Activated CD8-positive, alpha-beta memory T cell treated with anti-CD3 and anti-CD28 coated beads, Interleukin-2, amount 50 U/mL, for 4 hours (primary cell): ENCODE results near the gene SLC24A3.
"Not testable (repeated sequence)": the region's sequence is repeated elsewhere in the genome, so short reads cannot be mapped to it uniquely, and the experiment has no call there.

Source experiments
- DNase-seq: peaks from one replicate; pipeline ENCODE4 v3.0.0-alpha.2; 2020

SLC24A3 gene

DNA sequence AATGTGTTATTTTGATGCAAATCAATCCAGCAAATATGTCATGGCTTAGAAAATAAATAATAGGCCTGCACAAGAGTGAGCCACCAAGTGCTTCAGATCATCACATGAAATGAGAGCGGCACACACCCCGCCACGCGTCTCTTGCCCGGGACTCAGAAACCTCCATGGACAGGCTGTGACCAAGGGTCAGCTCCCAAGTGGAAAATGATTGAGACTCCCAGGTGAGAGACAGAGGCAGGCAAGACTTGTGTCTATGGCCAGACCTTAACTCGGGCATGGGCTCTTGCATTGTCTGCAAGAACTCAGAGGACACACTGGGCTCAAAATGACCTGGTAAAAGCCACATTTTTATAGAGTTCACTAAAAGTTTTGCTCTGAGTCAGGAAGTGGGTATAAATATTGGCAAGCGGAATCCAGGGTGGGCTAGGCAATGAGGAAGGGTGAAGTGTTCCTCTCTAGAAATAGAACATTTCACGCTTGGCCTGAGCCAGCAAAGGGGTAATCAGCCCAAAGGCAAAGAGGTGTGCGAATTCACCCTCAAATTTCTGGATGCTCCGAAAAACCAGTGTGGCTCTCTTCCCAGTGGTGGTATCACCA is 514.9 kb downstream of the SLC24A3 start:
- DNase-seq = no peak

DNA sequence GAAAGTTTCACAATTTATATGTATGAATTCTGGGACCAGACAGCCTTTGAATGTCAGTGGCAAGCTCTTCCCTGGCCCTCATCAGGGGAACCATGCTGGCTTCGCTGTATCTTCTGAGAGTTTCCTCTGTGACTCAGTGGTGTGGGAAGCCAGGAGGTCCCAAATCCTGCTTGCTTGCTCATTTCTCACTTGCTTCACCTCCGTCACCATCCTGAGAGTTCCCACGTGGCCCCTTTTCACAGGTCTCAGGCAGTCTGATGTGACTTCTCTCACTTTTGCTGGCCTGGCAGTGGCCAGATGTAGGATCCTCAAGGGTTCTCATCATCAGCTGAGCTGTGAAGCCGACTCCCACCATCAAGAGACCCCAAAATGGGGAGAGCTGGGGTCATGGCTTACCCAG is 517.2 kb downstream of the SLC24A3 start:
- no peak for DNase-seq

DNA sequence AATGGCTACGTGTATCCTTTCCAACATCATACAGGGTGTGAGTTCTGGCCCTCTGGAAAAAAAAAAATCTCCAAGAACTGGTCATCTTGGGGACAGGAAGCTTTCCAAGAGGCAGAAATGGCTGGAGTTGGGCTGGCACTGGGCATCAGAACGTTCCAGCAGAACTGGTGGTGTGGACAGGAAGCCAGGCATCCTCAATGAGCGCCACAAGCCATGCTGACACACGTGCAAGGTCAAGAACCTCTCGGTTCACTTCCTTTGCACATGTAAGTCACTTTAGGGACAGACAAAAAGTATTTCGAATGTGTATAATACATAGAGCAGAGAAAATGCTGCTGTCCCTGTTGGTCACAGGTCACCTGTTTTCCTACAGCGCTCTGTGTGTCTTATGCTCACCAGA is 518.3 kb downstream of the SLC24A3 start:
- no peak for DNase-seq

DNA sequence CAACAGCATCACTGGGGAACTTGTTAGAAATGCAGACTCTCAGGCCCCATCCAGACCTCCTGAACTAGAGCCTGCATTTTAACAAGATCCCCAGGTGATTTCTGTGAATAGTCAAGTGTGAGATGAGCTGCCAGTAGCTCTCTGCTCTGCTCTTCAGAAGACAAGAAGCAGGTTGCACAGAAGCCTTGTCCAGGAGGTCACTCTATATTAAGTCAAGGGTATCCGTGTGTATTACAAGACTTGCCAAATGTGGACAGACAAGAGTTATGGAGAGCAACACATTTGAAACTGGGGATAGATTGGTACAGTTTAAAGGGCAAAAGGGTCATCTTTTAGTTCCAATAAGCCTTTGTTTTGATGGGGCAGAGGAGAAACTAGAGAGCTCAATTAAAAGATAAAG is 522.4 kb downstream of the SLC24A3 start:
- no peak for DNase-seq

DNA sequence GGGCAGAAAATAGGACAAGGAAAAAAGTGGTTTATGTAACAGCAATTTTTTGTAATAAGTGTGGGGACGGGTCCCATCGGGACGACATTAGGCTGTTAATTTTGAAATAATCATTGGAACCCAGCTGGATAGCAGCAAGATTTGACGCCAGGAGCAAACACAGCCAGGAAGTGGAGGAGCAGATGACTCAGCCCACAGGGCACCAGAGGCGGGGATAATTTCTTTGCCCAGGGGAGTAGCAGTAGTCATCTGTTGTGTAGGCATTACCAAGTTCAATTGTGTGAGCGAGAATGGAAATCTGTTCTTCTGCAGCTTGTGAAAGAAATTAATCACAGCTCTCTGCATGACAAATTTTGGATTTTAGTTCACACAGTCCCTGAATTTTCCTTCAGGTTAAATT is 523.0 kb downstream of the SLC24A3 start:
- DNase-seq = no peak

DNA sequence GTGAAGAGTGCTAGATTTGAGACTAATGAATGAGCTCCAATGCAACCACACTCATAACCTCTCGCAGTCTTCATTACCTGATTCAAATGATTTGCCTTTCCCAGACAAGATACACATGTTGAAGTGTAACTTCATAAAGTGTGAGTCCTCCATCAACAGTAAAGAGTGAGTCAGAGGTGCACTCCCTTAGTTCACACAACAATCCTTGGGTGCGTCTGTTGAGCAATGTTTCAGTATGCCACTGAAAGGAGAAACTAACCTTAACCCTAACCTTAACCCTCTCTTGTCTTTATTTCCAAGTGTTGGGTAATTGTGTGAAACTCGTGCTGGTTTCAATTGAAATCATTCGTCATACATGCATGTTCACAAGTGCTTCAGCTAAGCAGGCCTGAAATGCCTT is 524.6 kb downstream of the SLC24A3 start:
- DNase-seq = no peak

DNA sequence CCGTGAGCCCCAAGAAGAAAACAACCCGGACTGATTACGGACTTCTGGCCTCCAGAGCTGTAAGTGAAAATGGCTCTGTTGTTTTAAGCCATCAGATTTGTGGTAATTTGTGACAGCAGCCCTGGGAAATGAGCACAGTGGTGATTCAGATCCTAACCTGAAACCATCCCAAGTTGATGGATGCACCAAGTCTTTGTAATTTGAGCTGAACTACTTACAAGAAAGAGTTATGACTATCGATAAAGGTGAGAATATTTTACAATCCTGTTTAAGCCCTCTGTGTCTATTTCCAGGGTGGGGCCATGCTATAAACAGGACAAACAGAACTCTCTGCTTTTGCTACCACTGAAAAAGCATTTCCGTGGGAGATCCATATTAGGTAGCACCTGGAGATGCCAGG is 526.5 kb downstream of the SLC24A3 start:
- DNase-seq = no peak

DNA sequence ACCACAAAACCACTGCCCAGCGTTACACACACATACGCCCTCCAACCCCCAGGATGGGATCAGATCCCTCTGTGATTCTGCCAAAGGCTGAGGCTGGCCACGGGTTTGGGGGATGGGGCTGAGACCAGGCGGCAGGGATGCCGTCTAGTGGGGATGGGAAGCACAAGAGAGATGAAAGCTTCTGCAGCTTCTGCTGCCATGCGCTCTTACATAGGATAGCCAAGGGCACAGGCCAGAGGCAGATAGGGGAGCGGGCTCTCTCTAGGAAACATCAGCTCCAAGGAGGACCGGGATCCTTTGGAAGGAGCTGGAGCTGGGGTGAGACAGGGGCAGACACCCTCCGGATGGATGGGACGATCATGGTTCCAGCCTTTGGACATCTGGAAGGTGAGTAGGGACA is 526.9 kb downstream of the SLC24A3 start:
- no peak for DNase-seq

DNA sequence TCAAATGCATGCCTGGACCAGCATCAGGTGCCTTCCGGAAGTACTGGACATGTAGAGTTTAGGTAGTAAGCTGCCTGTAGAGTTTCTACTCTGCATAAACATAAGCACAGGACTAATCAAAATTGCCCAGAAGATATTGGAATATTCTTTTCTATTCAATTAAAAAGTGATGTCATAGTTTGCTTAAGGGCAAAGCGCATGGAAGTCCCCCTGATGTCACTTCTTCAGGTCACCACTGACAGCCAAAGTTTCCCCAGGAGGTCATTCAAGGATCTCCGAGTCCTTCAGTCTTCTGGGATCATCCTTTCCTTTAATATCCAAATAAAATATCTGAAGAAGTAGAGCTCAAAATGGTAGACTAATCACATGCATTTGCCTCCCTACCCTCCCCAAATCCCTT is 528.1 kb downstream of the SLC24A3 start:
- DNase-seq = no peak

GRCh38 chr20:19741924-19742323 is 529.5 kb downstream of the SLC24A3 start:
- DNase-seq = no peak

GRCh38 chr20:19742974-19743639 is 530.7 kb downstream of the SLC24A3 start:
- DNase-seq = no peak

DNA sequence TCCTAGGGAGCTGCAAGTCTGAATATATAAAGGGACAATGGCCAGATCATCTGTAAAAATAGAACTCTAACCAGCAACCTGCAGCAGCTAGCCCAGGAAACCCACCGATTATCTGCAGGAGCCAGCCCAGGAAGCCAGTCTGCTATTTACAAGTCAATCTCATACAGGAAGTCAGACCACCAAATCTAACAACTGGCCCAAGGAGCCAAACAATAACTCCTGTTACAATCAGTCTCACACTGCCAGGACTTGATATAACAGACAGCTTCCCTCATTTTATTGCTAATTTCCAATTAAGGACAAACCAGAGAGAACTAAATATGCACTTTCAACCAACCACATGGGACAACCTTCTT is 531.2 kb downstream of the SLC24A3 start:
- DNase-seq = no peak

- DNase-seq = no peak
These were observed 532.7 kb downstream of the SLC24A3 start for GRCh38 chr20:19745106-19745505.

GRCh38 chr20:19745584-19745983 is 533.1 kb downstream of the SLC24A3 start:
- DNase-seq = no peak

DNA sequence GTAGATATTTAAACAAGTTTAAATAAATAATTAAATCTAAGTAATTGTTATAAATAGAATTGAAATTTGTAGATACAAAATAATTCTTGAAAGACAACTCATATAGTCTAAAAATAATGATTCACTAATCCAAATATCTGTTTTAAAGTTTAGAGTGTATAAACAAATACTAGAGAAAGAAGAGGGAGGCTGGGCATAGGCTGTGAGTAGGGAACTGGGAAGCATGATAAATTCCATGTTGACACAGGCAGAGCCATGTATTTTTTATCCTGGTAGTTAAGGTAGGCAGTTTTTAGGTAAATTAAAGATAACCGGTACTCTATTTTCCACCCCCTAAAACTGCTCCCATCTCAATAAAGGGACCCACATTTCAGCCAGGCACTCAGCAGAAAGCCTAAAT is 534.0 kb downstream of the SLC24A3 start:
- no peak for DNase-seq

DNA sequence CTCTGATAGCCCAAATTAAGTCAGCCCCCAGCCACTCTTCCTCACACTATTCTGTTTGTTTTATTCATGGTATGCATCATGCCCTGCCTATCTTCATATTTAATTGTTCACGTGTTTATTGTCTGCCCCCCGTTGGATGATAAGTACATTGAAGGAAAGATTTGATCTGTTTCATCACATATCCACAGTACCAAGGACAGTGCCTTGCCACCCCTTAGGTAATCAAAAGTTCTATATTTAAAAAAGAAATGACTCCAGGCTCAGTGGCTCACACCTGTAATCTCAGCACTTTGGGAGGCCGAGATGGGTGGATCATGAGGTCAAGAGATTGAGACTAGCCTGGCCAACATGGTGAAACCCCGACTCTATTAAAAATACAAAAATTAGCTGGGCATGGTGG is 535.5 kb downstream of the SLC24A3 start:
- DNase-seq = no peak

GRCh38 chr20:19748681-19749080 is 536.2 kb downstream of the SLC24A3 start:
- DNase-seq = no peak

- no peak for DNase-seq
These were observed 537.2 kb downstream of the SLC24A3 start for GRCh38 chr20:19749618-19750071.

- no peak for DNase-seq
These were observed 537.7 kb downstream of the SLC24A3 start for GRCh38 chr20:19750101-19750606.

- DNase-seq = no peak
These were observed 538.6 kb downstream of the SLC24A3 start for GRCh38 chr20:19750907-19751636.

GRCh38 chr20:19754201-19754600 is 541.8 kb downstream of the SLC24A3 start:
- not testable (repeated sequence) for DNase-seq

DNA sequence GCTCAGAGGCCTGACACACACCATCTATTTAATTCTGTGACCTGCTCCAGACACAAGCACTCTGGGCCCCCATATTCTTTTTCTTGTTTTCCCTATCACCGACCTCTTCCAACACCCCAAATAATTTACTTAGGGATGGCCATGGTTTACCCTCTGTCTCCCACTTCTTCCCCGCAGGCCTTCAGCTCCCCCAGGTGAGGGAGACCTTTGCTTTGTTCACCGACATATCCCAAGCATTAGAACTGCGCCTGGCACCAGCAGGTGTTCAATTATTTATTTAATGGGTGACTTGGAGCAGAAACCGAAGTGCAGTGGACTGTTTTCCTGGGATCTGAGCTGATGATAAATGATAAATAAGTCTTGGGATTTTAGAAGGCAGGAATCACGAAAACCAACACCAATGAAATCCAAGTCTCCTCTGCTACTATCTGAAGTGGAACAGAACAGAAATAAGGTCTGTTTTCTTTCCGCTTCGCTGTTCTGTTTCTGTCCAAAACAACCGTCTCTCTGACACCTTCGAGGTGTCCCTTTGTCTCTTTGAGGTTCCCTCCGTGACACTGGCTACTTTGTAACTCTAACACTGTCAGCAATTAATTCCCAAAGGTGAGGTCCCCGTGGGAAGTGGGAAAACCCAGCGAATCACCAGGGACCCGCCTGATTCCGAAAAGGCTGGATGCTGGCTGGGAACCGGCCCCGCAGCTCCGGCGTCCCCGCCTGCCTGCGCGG is 544.5 kb downstream of the SLC24A3 start:
- DNase-seq = no peak

DNA sequence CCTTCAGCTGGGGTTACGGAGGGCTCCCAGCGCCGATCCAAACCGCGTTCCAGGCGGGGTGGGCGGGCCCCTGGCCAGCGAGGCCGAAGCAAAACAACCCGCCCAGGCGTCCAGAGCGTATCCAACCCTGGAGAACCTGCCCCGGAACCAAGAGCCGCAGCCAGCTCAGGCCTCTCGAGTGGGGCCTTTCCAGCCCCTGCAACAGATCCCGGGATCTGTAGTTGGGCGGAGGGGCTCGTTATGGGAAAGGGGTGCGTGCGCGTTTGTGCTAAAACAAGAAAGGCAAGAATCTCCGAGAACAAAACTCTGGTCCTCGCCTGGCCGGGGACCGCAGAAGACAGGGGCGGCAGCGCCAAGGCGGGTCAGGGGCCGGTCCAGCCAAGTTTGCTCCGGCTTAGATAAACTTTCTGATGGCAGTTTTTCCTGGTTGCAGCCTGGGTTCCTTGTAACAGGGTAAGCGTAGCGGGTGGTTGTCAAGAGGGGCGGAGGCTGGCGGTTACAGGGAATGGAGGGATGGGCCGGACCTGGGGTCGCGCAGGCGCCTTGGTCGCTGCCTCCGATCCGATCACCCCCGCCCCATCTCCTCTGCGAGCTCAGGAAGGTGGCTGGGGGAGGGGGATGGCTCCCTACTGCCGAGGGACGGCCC is 545.2 kb downstream of the SLC24A3 start:
- no peak for DNase-seq
